T47D (cell line): ENCODE results near the gene SWAP70.

Experiments used
- DNase-seq, 2 experiments: peaks; one replicate each; pipeline versions ENCODE4 v3.0.0 to v3.0.0-alpha.2; 2011 to 2012; ENCODE audit warnings: low read depth in 1 of 2, low spot score in 1 of 2
- JUND ChIP-seq: IDR thresholded peaks from 2 replicates; pipeline ENCODE4 v1.6.1; 2012; ENCODE audit warnings: low read depth
- in situ Hi-C: cut with HindIII; loops from 2 replicates; pipeline ENCODE4 v1.10.0; 2016; ENCODE audit warnings: low sequenced_read_pairs, low pct_unique_long_range_greater_than_20kb

SWAP70 gene

GRCh38 chr11:9756878-9757277 lies 93.0 kb downstream of the SWAP70 start:
- in situ Hi-C loops, result no loop called here
- TF ChIP-seq JUND, result no peak
- no peak for DNase-seq

GRCh38 chr11:9757809-9758636 lies 94.1 kb downstream of the SWAP70 start:
- in situ Hi-C loops, result no loop called here
- TF ChIP-seq JUND, result no peak
- peak; percentile 77 to 78 for DNase-seq

- peak; percentile 56 to 71 for DNase-seq
- TF ChIP-seq JUND, result no peak
- in situ Hi-C loops, result no loop called here
Measured at GRCh38 chr11:9758637-9759518, 95.0 kb downstream of the SWAP70 start.

- no peak for TF ChIP-seq JUND
- DNase-seq, result peak in 1 of 2 experiments; percentile 56
- in situ Hi-C loops, result no loop called here
Measured at GRCh38 chr11:9759519-9760192, 95.8 kb downstream of the SWAP70 start.

GRCh38 chr11:9760193-9760575 lies 96.3 kb downstream of the SWAP70 start:
- DNase-seq, result no peak
- TF ChIP-seq JUND, result no peak
- in situ Hi-C loops, result no loop called here

- TF ChIP-seq JUND, result no peak
- DNase-seq, result peak in 1 of 2 experiments; percentile 58
- in situ Hi-C loops, result no loop called here
Measured at GRCh38 chr11:9761441-9761945, 97.6 kb downstream of the SWAP70 start.

- DNase-seq, result no peak
- no peak for TF ChIP-seq JUND
- in situ Hi-C loops, result no loop called here
Measured at GRCh38 chr11:9762531-9762930, 98.7 kb downstream of the SWAP70 start.

- TF ChIP-seq JUND, result no peak
- no peak for DNase-seq
- in situ Hi-C loops, result no loop called here
Measured at GRCh38 chr11:9763301-9763700, 99.4 kb downstream of the SWAP70 start.

GRCh38 chr11:9765320-9766101 lies 101.6 kb downstream of the SWAP70 start:
- in situ Hi-C loops, result no loop called here
- no peak for DNase-seq

GRCh38 chr11:9769621-9770020 lies 105.7 kb downstream of the SWAP70 start:
- DNase-seq, result no peak
- in situ Hi-C loops, result no loop called here
- no peak for TF ChIP-seq JUND

More at GRCh38 chr11:9765320-9766101, 101.6 kb downstream of the SWAP70 start:
- TF ChIP-seq JUND, result no peak

GRCh38 chr11:9771071-9771511 lies 107.2 kb downstream of the SWAP70 start:
- in situ Hi-C loops, result no loop called here
- TF ChIP-seq JUND, result no peak
- DNase-seq, result no peak

GRCh38 chr11:9772218-9772617 lies 108.3 kb downstream of the SWAP70 start:
- DNase-seq, result no peak
- in situ Hi-C loops, result no loop called here
- TF ChIP-seq JUND, result no peak
